GM12872 (cell line): ENCODE results near the gene IL5RA.

Experiments
- CTCF ChIP-seq: IDR thresholded peaks from 3 replicates; pipeline ENCODE4 v1.5.1; 2011; ENCODE audit warnings: low read depth, mild to moderate bottlenecking, low read length, moderate library complexity; ENCODE audit not compliant: insufficient read depth

The IL5RA gene

DNA sequence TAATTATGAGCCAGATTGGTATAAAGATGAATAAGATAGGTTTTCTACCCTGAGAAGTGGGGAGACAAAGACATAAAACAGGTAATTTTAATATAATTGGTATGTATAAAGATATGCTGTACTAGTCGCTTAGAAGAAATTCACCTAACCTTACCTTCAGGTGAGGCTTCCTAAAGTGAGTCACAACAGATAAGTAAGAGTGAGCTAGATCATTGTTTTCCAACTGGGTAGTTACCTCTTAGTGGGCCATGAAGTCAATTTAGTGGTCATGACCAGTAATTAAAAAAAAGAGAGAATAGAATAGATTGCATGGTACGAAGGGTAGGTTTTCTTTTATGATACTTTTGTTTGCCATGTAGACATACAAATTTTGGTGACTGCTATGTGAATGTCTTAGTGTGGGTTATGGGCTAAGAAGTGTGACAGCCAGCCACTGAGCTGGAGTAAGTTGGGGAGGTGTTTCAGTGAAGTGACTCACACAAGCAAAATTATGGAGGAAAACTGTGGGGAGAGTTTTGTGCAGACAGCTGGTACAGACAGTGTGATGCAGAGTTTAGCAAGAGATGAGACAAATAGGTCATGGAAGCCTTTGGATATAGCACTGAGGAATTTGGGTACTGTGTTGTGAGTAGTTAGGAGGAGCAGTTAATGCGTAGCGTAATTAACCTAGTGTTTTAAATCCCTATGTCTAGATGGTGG is 24.7 kb upstream of the IL5RA start:
- TF ChIP-seq CTCF, result no peak

- TF ChIP-seq CTCF, result no peak
These were observed 23.3 kb upstream of the IL5RA start for GRCh38 chr3:3133500-3133899.

DNA sequence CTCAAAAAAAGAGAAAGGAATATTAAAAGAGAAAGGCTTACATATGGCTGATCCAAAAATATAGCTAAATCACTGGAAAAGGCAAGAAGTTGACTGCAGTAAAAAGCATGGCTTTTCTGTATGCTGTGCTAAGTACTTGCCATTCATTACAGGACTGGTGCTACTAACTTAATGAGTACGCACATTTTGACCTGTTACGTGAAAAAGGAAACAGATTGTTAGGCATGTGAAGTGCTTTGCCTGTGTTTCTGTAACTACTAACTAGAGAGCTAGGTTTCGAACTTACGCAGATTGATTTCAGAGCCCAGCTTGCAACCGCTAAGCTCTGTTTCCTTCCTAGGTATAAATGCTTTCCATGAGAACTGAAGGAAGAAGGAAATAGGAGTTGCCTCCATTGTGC is 19.4 kb upstream of the IL5RA start:
- no peak for TF ChIP-seq CTCF

- no peak for TF ChIP-seq CTCF
These were observed 17.3 kb upstream of the IL5RA start for GRCh38 chr3:3127432-3128010.

- TF ChIP-seq CTCF, result no peak
These were observed 16.6 kb upstream of the IL5RA start, which contains the start of gene TRNT1 for GRCh38 chr3:3126477-3127431. TSS of gene TRNT1 (plus strand) at chr3:3126940. CDS start at chr3:3129041, 2,101 bp downstream.

DNA sequence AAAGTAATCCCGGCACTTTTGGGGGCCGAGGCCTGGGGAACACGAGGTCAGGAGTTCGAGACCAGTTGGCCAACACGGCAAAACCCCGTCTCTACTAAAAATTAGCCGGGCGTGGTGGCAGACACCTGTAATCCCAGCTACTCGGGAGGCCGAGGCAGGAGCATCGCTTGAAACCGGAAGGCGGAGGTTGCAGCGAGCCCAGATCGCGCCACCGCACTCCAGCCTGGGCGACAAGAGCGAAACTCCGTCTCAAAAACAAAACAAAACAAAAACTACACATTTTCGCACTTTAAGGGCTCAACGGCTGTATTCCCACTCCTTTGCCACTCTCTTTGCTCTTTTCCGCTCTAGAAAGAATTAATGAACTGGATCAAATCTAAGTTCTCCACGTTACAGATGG is 15.8 kb upstream of the IL5RA start:
- TF ChIP-seq CTCF, result no peak

DNA sequence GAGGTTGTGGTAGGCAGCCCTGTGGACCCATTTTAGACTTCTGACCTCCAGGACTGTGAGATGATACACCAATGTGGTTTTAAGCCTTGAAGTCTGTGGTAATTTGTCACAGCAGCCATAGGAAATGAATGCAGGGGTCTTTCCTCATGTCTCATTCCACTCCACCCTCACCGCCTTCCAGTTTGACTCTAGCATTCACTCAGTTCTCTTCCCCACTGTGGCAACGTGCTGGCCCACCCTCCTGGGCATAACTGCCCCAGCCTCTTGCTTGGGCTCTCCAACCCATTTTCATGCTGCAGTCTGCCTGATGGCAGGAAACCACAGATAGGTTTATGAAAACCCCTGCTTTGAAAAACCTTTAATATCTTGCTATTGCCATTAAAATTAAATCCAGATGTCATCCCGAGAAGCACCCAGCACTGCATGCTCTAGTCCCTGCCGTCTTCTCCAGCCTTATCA is 9.2 kb upstream of the IL5RA start:
- no peak for TF ChIP-seq CTCF
